Neural progenitor cell (in vitro differentiated cells): ENCODE data around the gene ZMPSTE24. TPM values are rescaled to one million over a fixed set of nuclear protein-coding genes. Genes with fewer than 3 reads are reported as not detected.

ENCODE experiments used
- DNase-seq: peaks from one replicate; pipeline ENCODE4 v3.0.0-alpha.2; 2016; ENCODE audit warnings: low spot score
- H2AFZ ChIP-seq: fragments of 200-600 bp; sonication (generic); replicated peaks from 2 replicates; pipeline ENCODE4 v1.6.1; 2016; ENCODE audit warnings: antibody characterized with exemption
- H3F3A ChIP-seq: fragments of 200-600 bp; sonication (generic); 2 replicates; pipeline ENCODE4 v1.6.1; 2016; ENCODE audit warnings: antibody characterized with exemption, low read depth
- H3K27ac ChIP-seq: fragments of 200-600 bp; sonication (generic); 2 replicates; pipeline ENCODE4 v1.5.1; 2016; ENCODE audit warnings: mild to moderate bottlenecking
- H3K27me3 ChIP-seq: fragments of 200-600 bp; sonication (generic); 2 replicates; pipeline ENCODE4 v1.6.1; 2016; ENCODE audit warnings: mild to moderate bottlenecking, moderate library complexity
- H3K36me3 ChIP-seq: fragments of 200-600 bp; sonication (generic); 2 replicates; pipeline ENCODE4 v1.5.1; 2016
- H3K4me1 ChIP-seq: fragments of 200-600 bp; sonication (generic); 2 replicates; pipeline ENCODE4 v1.6.1; 2016; ENCODE audit warnings: mixed run types
- H3K4me2 ChIP-seq: fragments of 200-600 bp; sonication (generic); 2 replicates; pipeline ENCODE4 v1.6.1; 2016
- H3K4me3 ChIP-seq: fragments of 200-600 bp; sonication (generic); 2 replicates; pipeline ENCODE4 v1.5.1; 2016
- H3K79me2 ChIP-seq: fragments of 200-600 bp; sonication (generic); 2 replicates; pipeline ENCODE4 v1.6.1; 2016; ENCODE audit warnings: low read depth
- H3K9ac ChIP-seq: fragments of 200-600 bp; sonication (generic); 2 replicates; pipeline ENCODE4 v1.6.1; 2016
- H3K9me3 ChIP-seq: fragments of 200-600 bp; sonication (generic); 2 replicates; pipeline ENCODE4 v1.5.1; 2016; ENCODE audit warnings: low read depth
- H4K20me1 ChIP-seq: fragments of 200-600 bp; sonication (generic); 2 replicates; pipeline ENCODE4 v1.6.1; 2016; ENCODE audit warnings: low read depth
- H3K27ac Mint-ChIP-seq: 3 replicates; pipeline ENCODE4 v1.8.0; 2021; ENCODE audit warnings: mixed read lengths
- H3K27me3 Mint-ChIP-seq: 2 replicates; pipeline ENCODE4 v1.8.0; 2022; ENCODE audit warnings: low read depth, mild to moderate bottlenecking, inconsistent platforms, moderate library complexity, mixed read lengths; ENCODE audit not compliant: insufficient read depth
- H3K36me3 Mint-ChIP-seq: 3 replicates; pipeline ENCODE4 v1.8.0; 2021; ENCODE audit warnings: mixed read lengths
- H3K4me1 Mint-ChIP-seq: 3 replicates; pipeline ENCODE4 v1.8.0; 2021; ENCODE audit warnings: mixed read lengths
- H3K4me3 Mint-ChIP-seq: 3 replicates; pipeline ENCODE4 v1.8.0; 2021; ENCODE audit warnings: mild to moderate bottlenecking, moderate library complexity, mixed read lengths
- H3K9me3 Mint-ChIP-seq: 3 replicates; pipeline ENCODE4 v1.8.0; 2020; ENCODE audit warnings: mixed read lengths
- CTCF ChIP-seq: fragments of 200-600 bp; sonication (generic); IDR thresholded peaks from 2 replicates; pipeline ENCODE4 v1.5.1; 2017; ENCODE audit warnings: antibody characterized with exemption, mild to moderate bottlenecking
- EZH2 ChIP-seq: fragments of 200-600 bp; sonication (generic); IDR thresholded peaks from 2 replicates; pipeline ENCODE4 v1.6.1; 2017; ENCODE audit warnings: antibody characterized with exemption, mild to moderate bottlenecking, moderate library complexity
- EZH2phosphoT487 ChIP-seq: fragments of 200-600 bp; sonication (generic); IDR thresholded peaks from 2 replicates; pipeline ENCODE4 v1.6.1; 2017; ENCODE audit warnings: antibody characterized with exemption
- total RNA-seq: library from RNA; depleted of rRNA; stranded (reverse); fragments of >200 nt; gene quantifications from 2 replicates; pipeline ENCODE4 v1.2.3, GENCODE V29; 2015; ENCODE audit warnings: low replicate concordance

The ZMPSTE24 gene
- total RNA-seq, 1 donor from 2014 or later: 38.0 TPM

- Mint-ChIP-seq H3K36me3 (no peaks in the 10 kb centered on the region), H3K27ac (peak overlapping the region; percentile 46), H3K4me3 (peak overlapping the region; percentile 81), H3K9me3 (no peaks in the 10 kb centered on the region), H3K4me1 (peaks cover 37% of the 10 kb centered on the region), H3K27me3 (peaks cover 23% of the 10 kb centered on the region)
- Histone ChIP-seq H3K9me3 (no peaks in the 10 kb centered on the region), H3K79me2 (no peaks in the 10 kb centered on the region), H3K27ac (no peak overlapping the region), H4K20me1 (no peaks in the 10 kb centered on the region), H3K27me3 (peaks cover 57% of the 10 kb centered on the region), H3K4me3 (peak overlapping the region; percentile 56), H3K4me1 (peaks cover 15% of the 10 kb centered on the region), H3K36me3 (no peaks in the 10 kb centered on the region), H3K4me2 (peak overlapping the region; percentile 90), H3K9ac (no peak overlapping the region), H2AFZ (peak overlapping the region; percentile 71), H3F3A (peaks cover 40% of the 10 kb centered on the region)
- TF ChIP-seq CTCF (no peak), EZH2 (peak; percentile 91), EZH2phosphoT487 (peak; percentile 32)
- DNase-seq: peak; percentile 58
Measured at GRCh38 chr1:40315795-40316594, 58.0 kb downstream of the ZMPSTE24 start.

GRCh38 chr1:40316595-40317393 is 58.8 kb downstream of the ZMPSTE24 start, which contains the start of gene COL9A2:
TSS of gene COL9A2 (minus strand) at chr1:40317286. CDS start at chr1:40317197, 89 bp downstream.
- Mint-ChIP-seq H3K9me3 (no peaks in the 10 kb centered on the region), H3K27me3 (peaks cover 23% of the 10 kb centered on the region), H3K4me3 (peak within 1 kb of the TSS; percentile 81), H3K4me1 (peaks cover 37% of the 10 kb centered on the region), H3K27ac (no peak within 1 kb of the TSS), H3K36me3 (no peaks in the 10 kb centered on the region)
- Histone ChIP-seq H3K4me1 (peaks cover 15% of the 10 kb centered on the region), H3K79me2 (no peaks in the 10 kb centered on the region), H3K4me3 (peak within 1 kb of the TSS; percentile 56), H3F3A (peaks cover 40% of the 10 kb centered on the region), H3K27me3 (peaks cover 57% of the 10 kb centered on the region), H3K36me3 (no peaks in the 10 kb centered on the region), H3K9ac (no peak within 1 kb of the TSS), H4K20me1 (no peaks in the 10 kb centered on the region), H3K9me3 (no peaks in the 10 kb centered on the region), H3K4me2 (peak within 1 kb of the TSS; percentile 90), H3K27ac (no peak within 1 kb of the TSS), H2AFZ (peak within 1 kb of the TSS; percentile 71)
- peak; percentile 64 for DNase-seq
- TF ChIP-seq EZH2: peak; percentile 91
- peak; percentile 78 for TF ChIP-seq EZH2phosphoT487
- no peak for TF ChIP-seq CTCF

GRCh38 chr1:40317394-40318074 is 59.5 kb downstream of the ZMPSTE24 start:
- no peaks in the 10 kb centered on the region for H3K9me3 ChIP-seq
- peak overlapping the region; percentile 56 for H3K4me3 ChIP-seq
- peak overlapping the region; percentile 71 for H2AFZ ChIP-seq
- Mint-ChIP-seq H3K27ac (no peak overlapping the region), H3K4me3 (peak overlapping the region; percentile 62), H3K9me3 (no peaks in the 10 kb centered on the region), H3K4me1 (peaks cover 37% of the 10 kb centered on the region), H3K27me3 (peaks cover 23% of the 10 kb centered on the region), H3K36me3 (no peaks in the 10 kb centered on the region)
- H3F3A ChIP-seq: peaks cover 40% of the 10 kb centered on the region
- no peaks in the 10 kb centered on the region for H3K36me3 ChIP-seq
- H3K4me1 ChIP-seq: peaks cover 15% of the 10 kb centered on the region
- H4K20me1 ChIP-seq: no peaks in the 10 kb centered on the region
- no peak overlapping the region for H3K27ac ChIP-seq
- H3K9ac ChIP-seq: no peak overlapping the region
- peak overlapping the region; percentile 90 for H3K4me2 ChIP-seq
- peaks cover 57% of the 10 kb centered on the region for H3K27me3 ChIP-seq
- DNase-seq: peak; percentile 16
- TF ChIP-seq EZH2phosphoT487: no peak
- no peaks in the 10 kb centered on the region for H3K79me2 ChIP-seq
